GM23248 (cell line): ENCODE data around the gene MBL2. TPM values are rescaled to one million over a fixed set of nuclear protein-coding genes. Genes with fewer than 3 reads are reported as not detected.
A peak's percentile ranks its signal among the peaks of the same experiment; 100 is the strongest.

ENCODE experiments used
- DNase-seq: peaks from one replicate; pipeline ENCODE4 v3.0.0-alpha.2; 2015
- H2AFZ ChIP-seq: fragments of 200-600 bp; sonication (generic); 2 replicates; pipeline ENCODE4 v1.6.1; 2016; ENCODE audit warnings: antibody characterized with exemption
- H3F3A ChIP-seq: fragments of 200-600 bp; sonication (generic); 2 replicates; pipeline ENCODE4 v1.6.1; 2016; ENCODE audit warnings: mild to moderate bottlenecking, antibody characterized with exemption, mixed run types; ENCODE audit not compliant: insufficient read depth
- H3K27ac ChIP-seq: fragments of 200-600 bp; sonication (generic); 2 replicates; pipeline ENCODE4 v1.5.1; 2016; ENCODE audit warnings: mild to moderate bottlenecking
- H3K27me3 ChIP-seq: fragments of 200-600 bp; sonication (generic); replicated peaks from 2 replicates; pipeline ENCODE4 v1.6.1; 2016; ENCODE audit warnings: mild to moderate bottlenecking; ENCODE audit not compliant: insufficient read depth
- H3K36me3 ChIP-seq: fragments of 200-600 bp; sonication (generic); 2 replicates; pipeline ENCODE4 v1.6.1; 2016; ENCODE audit warnings: low read depth, mild to moderate bottlenecking
- H3K4me1 ChIP-seq: fragments of 200-600 bp; sonication (generic); 2 replicates; pipeline ENCODE4 v1.6.1; 2016; ENCODE audit warnings: mild to moderate bottlenecking; ENCODE audit not compliant: insufficient read depth
- H3K4me2 ChIP-seq: fragments of 200-600 bp; sonication (generic); one replicate; pipeline ENCODE4 v1.6.1; 2016; ENCODE audit warnings: mild to moderate bottlenecking; ENCODE audit not compliant: unreplicated experiment
- H3K4me3 ChIP-seq: fragments of 200-600 bp; sonication (generic); 2 replicates; pipeline ENCODE4 v1.5.1; 2016; ENCODE audit warnings: mild to moderate bottlenecking
- H3K79me2 ChIP-seq: fragments of 200-600 bp; sonication (generic); 2 replicates; pipeline ENCODE4 v1.6.1; 2016; ENCODE audit warnings: mild to moderate bottlenecking; ENCODE audit not compliant: insufficient read depth
- H3K9ac ChIP-seq: fragments of 200-600 bp; sonication (generic); 2 replicates; pipeline ENCODE4 v1.6.1; 2016; ENCODE audit warnings: mild to moderate bottlenecking
- H3K9me2 ChIP-seq: fragments of 200-600 bp; sonication (generic); 2 replicates; pipeline ENCODE4 v1.6.1; 2016; ENCODE audit warnings: mixed run types, mild to moderate bottlenecking, moderate library complexity; ENCODE audit not compliant: insufficient read depth
- H3K9me3 ChIP-seq: fragments of 200-600 bp; sonication (generic); one replicate; pipeline ENCODE4 v1.6.1; 2017; ENCODE audit warnings: low read depth
- H4K20me1 ChIP-seq: fragments of 200-600 bp; sonication (generic); 2 replicates; pipeline ENCODE4 v1.6.0; 2016; ENCODE audit not compliant: insufficient read depth
- EZH2 ChIP-seq: fragments of 200-600 bp; sonication (generic); IDR thresholded peaks from 2 replicates; pipeline ENCODE4 v1.6.1; 2018; ENCODE audit warnings: antibody characterized with exemption, mild to moderate bottlenecking; ENCODE audit not compliant: insufficient read depth, poor library complexity, severe bottlenecking
- EZH2phosphoT487 ChIP-seq: fragments of 200-600 bp; sonication (generic); IDR thresholded peaks from 2 replicates; pipeline ENCODE4 v1.6.1; 2018; ENCODE audit warnings: antibody characterized with exemption, moderate library complexity, mild to moderate bottlenecking, low read depth; ENCODE audit not compliant: insufficient read depth
- WGBS, 2 experiments: methylation state at CpG; one replicate each; pipeline ENCODE4 v1.1.6; 2015 to 2017; ENCODE audit warnings: low lambda C conversion rate in 2 of 2, low coverage in 1 of 2; ENCODE audit errors: missing lambda C conversion rate in 2 of 2; 5-methylcytosine and 5-hydroxymethylcytosine counted together
- in situ Hi-C: fragments of 300-500 bp; cut with MboI; formaldehyde crosslinking; loops from 2 replicates; pipeline ENCODE4 v1.15.0; 2020
- polyA plus RNA-seq: library from polyadenylated mRNA; unstranded; fragments of >200 nt; fragmentation: Nextera tagmentation; extraction: Ambion mirVana; gene quantifications from 2 replicates; pipeline ENCODE4 v1.2.1, GENCODE V29; 2016
- total RNA-seq: library from RNA; depleted of rRNA; stranded (reverse); fragments of >200 nt; shearing (Covaris generic); gene quantifications from 2 replicates; pipeline ENCODE4 v1.2.3, GENCODE V29; 2014

The MBL2 gene
- total and polyA plus RNA-seq, 2 experiments from 2014 or later = not detected

- DNase-seq = peak; percentile 18
- H3K4me3 ChIP-seq = no peak overlapping the region
- H3K9ac ChIP-seq = no peak overlapping the region
- WGBS, 2 experiments = 20 to 45% methylated on average over 2 of the region's 2 CpGs
- 0 out of 2 replicates have a peak, but pooled peaks cover 9% of the 10 kb centered on the region for H3K4me1 ChIP-seq
- in situ Hi-C loops = no loop called here
- no peaks in the 10 kb centered on the region for H4K20me1 ChIP-seq
- no peaks in the 10 kb centered on the region for H3K9me2 ChIP-seq
- no peak overlapping the region for H3K27ac ChIP-seq
- no peaks in the 10 kb centered on the region for H3K27me3 ChIP-seq
- H2AFZ ChIP-seq = no peak overlapping the region
- no peak for TF ChIP-seq EZH2
- no peak for TF ChIP-seq EZH2phosphoT487
- no peaks in the 10 kb centered on the region for H3F3A ChIP-seq
- no peaks in the 10 kb centered on the region for H3K36me3 ChIP-seq
- no peak overlapping the region for H3K4me2 ChIP-seq
- no peaks in the 10 kb centered on the region for H3K79me2 ChIP-seq
- H3K9me3 ChIP-seq = no peaks in the 10 kb centered on the region
These were observed 1.7 kb downstream of the MBL2 start for GRCh38 chr10:52770904-52771303.

- Histone ChIP-seq H3K27me3 (no peaks in the 10 kb centered on the region), H3K9me3 (no peaks in the 10 kb centered on the region), H3K9me2 (no peaks in the 10 kb centered on the region), H2AFZ (no peak overlapping the region), H4K20me1 (no peaks in the 10 kb centered on the region), H3K4me3 (no peak overlapping the region), H3K4me2 (no peak overlapping the region), H3K79me2 (no peaks in the 10 kb centered on the region), H3K27ac (no peak overlapping the region), H3K36me3 (no peaks in the 10 kb centered on the region), H3K9ac (no peak overlapping the region), H3K4me1 (0 out of 2 replicates have a peak, but pooled peaks cover 9% of the 10 kb centered on the region), H3F3A (no peaks in the 10 kb centered on the region)
- DNase-seq = no peak
- in situ Hi-C loops = no loop called here
- 92% methylated on average over 2 of the region's 2 CpGs for WGBS, 2 experiments
- TF ChIP-seq EZH2phosphoT487 = no peak
- no peak for TF ChIP-seq EZH2
These were observed 2.6 kb downstream of the MBL2 start for GRCh38 chr10:52769966-52770365.

- H3K4me3 ChIP-seq = no peak overlapping the region
- 62 to 81% methylated on average over 3 of the region's 3 CpGs for WGBS, 2 experiments
- H4K20me1 ChIP-seq = no peaks in the 10 kb centered on the region
- in situ Hi-C loops = no loop called here
- H3K9me3 ChIP-seq = no peaks in the 10 kb centered on the region
- H3K9me2 ChIP-seq = no peaks in the 10 kb centered on the region
- no peak overlapping the region for H3K4me2 ChIP-seq
- no peak overlapping the region for H3K27ac ChIP-seq
- no peak overlapping the region for H3K9ac ChIP-seq
- H3K79me2 ChIP-seq = no peaks in the 10 kb centered on the region
- no peaks in the 10 kb centered on the region for H3F3A ChIP-seq
- DNase-seq = no peak
- no peaks in the 10 kb centered on the region for H3K36me3 ChIP-seq
- H3K27me3 ChIP-seq = no peaks in the 10 kb centered on the region
- H3K4me1 ChIP-seq = 0 out of 2 replicates have a peak, but pooled peaks cover 9% of the 10 kb centered on the region
- H2AFZ ChIP-seq = no peak overlapping the region
- TF ChIP-seq EZH2 (no peak), EZH2phosphoT487 (no peak)
These were observed 4.5 kb downstream of the MBL2 start for GRCh38 chr10:52768001-52768532.

- Histone ChIP-seq H3K4me1 (no peaks in the 10 kb centered on the region; the same call in 1 of the 2 replicates), H2AFZ (no peak overlapping the region), H3K27ac (no peak overlapping the region), H3K9me3 (no peaks in the 10 kb centered on the region), H3K27me3 (no peaks in the 10 kb centered on the region), H4K20me1 (no peaks in the 10 kb centered on the region), H3F3A (no peaks in the 10 kb centered on the region), H3K79me2 (no peaks in the 10 kb centered on the region), H3K36me3 (no peaks in the 10 kb centered on the region), H3K9me2 (no peaks in the 10 kb centered on the region), H3K4me3 (no peak overlapping the region), H3K4me2 (no peak overlapping the region), H3K9ac (no peak overlapping the region)
- TF ChIP-seq EZH2 (no peak), EZH2phosphoT487 (no peak)
- DNase-seq = no peak
- in situ Hi-C loops = no loop called here
- WGBS, 2 experiments = 60 to 63% methylated on average over 5 of the region's 5 CpGs
These were observed 10.5 kb downstream of the MBL2 start for GRCh38 chr10:52762088-52762487.

- Histone ChIP-seq H2AFZ (no peak overlapping the region), H3K9ac (no peak overlapping the region), H4K20me1 (no peaks in the 10 kb centered on the region), H3K9me2 (no peaks in the 10 kb centered on the region), H3K9me3 (no peaks in the 10 kb centered on the region), H3K4me2 (no peak overlapping the region), H3K4me3 (no peak overlapping the region), H3K79me2 (no peaks in the 10 kb centered on the region), H3K4me1 (peaks cover 7% of the 10 kb centered on the region; the same call in 1 of the 2 replicates), H3K27me3 (no peaks in the 10 kb centered on the region), H3K36me3 (no peaks in the 10 kb centered on the region), H3F3A (no peaks in the 10 kb centered on the region), H3K27ac (no peak overlapping the region)
- DNase-seq = no peak
- TF ChIP-seq EZH2phosphoT487 = no peak
- TF ChIP-seq EZH2 = no peak
- in situ Hi-C loops = no loop called here
- WGBS, 2 experiments = 3 to 8% methylated on average over 3 of the region's 3 CpGs
These were observed 13.4 kb downstream of the MBL2 start for GRCh38 chr10:52759154-52759553.
